ENCODE measurements around the gene ORAI3. TPM values are rescaled to one million over a fixed set of nuclear protein-coding genes. Genes with fewer than 3 reads are reported as not detected.
A peak's percentile ranks its signal among the peaks of the same experiment; 100 is the strongest.

The ORAI3 gene
- total and polyA plus RNA-seq, 2 of the 13 experiments (the other 11 are each of a cell fraction or from before 2014, with no cell fraction given): 11.4 to 32.0 TPM

- TF ChIP-seq PRDM15 (CRISPR knock-in tag; IDR thresholded peaks at IDR 0.05): 0 out of 2 replicates have a peak, but pooled peaks have one; percentile 39
- TF ChIP-seq PBX3 (CRISPR knock-in tag; IDR thresholded peaks at IDR 0.05; ENCODE audit: borderline replicate concordance): no peak
- TF ChIP-seq ZNF3 (CRISPR knock-in tag; IDR thresholded peaks at IDR 0.05): peak; percentile 67; the same call in 1 of the 2 replicates
- TF ChIP-seq SRSF1 (optimal IDR thresholded peaks at IDR 0.05; ENCODE audit: low read depth, low read length): no peak
- TF ChIP-seq, protein P1, sequence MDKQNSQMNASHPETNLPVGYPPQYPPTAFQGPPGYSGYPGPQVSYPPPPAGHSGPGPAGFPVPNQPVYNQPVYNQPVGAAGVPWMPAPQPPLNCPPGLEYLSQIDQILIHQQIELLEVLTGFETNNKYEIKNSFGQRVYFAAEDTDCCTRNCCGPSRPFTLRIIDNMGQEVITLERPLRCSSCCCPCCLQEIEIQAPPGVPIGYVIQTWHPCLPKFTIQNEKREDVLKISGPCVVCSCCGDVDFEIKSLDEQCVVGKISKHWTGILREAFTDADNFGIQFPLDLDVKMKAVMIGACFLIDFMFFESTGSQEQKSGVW (CRISPR knock-in tag; IDR thresholded peaks at IDR 0.05; ENCODE audit: borderline replicate concordance): no peak
- peak; percentile 45; the same call in 1 of the 2 replicates for TF ChIP-seq DPF2 (CRISPR knock-in tag; IDR thresholded peaks at IDR 0.05; ENCODE audit: borderline replicate concordance, low read depth)
- no peak for TF ChIP-seq ZNF44 (CRISPR knock-in tag; IDR thresholded peaks at IDR 0.05)
- TF ChIP-seq, protein P2, sequence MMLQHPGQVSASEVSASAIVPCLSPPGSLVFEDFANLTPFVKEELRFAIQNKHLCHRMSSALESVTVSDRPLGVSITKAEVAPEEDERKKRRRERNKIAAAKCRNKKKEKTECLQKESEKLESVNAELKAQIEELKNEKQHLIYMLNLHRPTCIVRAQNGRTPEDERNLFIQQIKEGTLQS (CRISPR knock-in tag; IDR thresholded peaks at IDR 0.05): 0 out of 2 replicates have a peak, but pooled peaks have one; percentile 6
- no peak for TF ChIP-seq XBP1 (CRISPR knock-in tag; IDR thresholded peaks at IDR 0.05)
- peak; percentile 9; the same call in 1 of the 2 replicates for TF ChIP-seq ZNF20 (CRISPR knock-in tag; IDR thresholded peaks at IDR 0.05)
- TF ChIP-seq U2AF2 (IDR thresholded peaks at IDR 0.05; ENCODE audit: low read depth, low read length): no peak
- TF ChIP-seq, protein P3, sequence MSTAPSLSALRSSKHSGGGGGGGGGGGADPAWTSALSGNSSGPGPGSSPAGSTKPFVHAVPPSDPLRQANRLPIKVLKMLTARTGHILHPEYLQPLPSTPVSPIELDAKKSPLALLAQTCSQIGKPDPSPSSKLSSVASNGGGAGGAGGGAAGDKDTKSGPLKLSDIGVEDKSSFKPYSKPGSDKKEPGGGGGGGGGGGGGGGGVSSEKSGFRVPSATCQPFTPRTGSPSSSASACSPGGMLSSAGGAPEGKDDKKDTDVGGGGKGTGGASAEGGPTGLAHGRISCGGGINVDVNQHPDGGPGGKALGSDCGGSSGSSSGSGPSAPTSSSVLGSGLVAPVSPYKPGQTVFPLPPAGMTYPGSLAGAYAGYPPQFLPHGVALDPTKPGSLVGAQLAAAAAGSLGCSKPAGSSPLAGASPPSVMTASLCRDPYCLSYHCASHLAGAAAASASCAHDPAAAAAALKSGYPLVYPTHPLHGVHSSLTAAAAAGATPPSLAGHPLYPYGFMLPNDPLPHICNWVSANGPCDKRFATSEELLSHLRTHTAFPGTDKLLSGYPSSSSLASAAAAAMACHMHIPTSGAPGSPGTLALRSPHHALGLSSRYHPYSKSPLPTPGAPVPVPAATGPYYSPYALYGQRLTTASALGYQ (CRISPR knock-in tag; IDR thresholded peaks at IDR 0.05): no peak
- no peak for TF ChIP-seq NFE2L1 (CRISPR knock-in tag; IDR thresholded peaks at IDR 0.05; ENCODE audit: borderline replicate concordance)
- TF ChIP-seq NFYC (CRISPR knock-in tag; IDR thresholded peaks at IDR 0.05): no peak
- TF ChIP-seq CEBPZ (IDR thresholded peaks at IDR 0.05; ENCODE audit: low read length): no peak
- no peak for TF ChIP-seq ZNF546 (CRISPR knock-in tag; conservative IDR thresholded peaks at IDR 0.05)
These were observed 8.0 kb downstream of the ORAI3 start (continued) for GRCh38 chr16:30956601-30957455.
